H1 (cell line): ENCODE results near the gene ATP6V1G1. TPM values are rescaled to one million over a fixed set of nuclear protein-coding genes. Genes with fewer than 3 reads are reported as not detected.

ENCODE experiments used
- BCL11A ChIP-seq, 2 experiments: IDR thresholded peaks; one replicate each; pipeline ENCODE4 v1.6.1; 2011; ENCODE audit warnings: low read depth in 2 of 2, low read length in 2 of 2, mild to moderate bottlenecking in 2 of 2
- KDM1A ChIP-seq: fragments of 200-600, 300-600 bp; sonication (generic); IDR thresholded peaks from 2 replicates; pipeline ENCODE4 v1.7.1; 2016; ENCODE audit warnings: mild to moderate bottlenecking, low read length, borderline replicate concordance
- NRF1 ChIP-seq: IDR thresholded peaks from 2 replicates; pipeline ENCODE4 v1.6.1; 2011; ENCODE audit warnings: mild to moderate bottlenecking, low read depth, low read length, improper control_type of control experiment
- SP1 ChIP-seq: IDR thresholded peaks from 2 replicates; pipeline ENCODE4 v1.6.1; 2011; ENCODE audit warnings: low read depth, low read length
- polyA plus RNA-seq, 7 experiments: library from polyadenylated mRNA; depleted of rRNA in 3 of 7; stranded (reverse) in 5 of 7; unstranded in 2 of 7; fragments of >200 nt in 5 of 7; fragments of 200-250 nt in 2 of 7; gene quantifications; 1 replicate in 5 of 7; 2 replicates in 1 of 7; 4 replicates in 1 of 7; pipeline versions ENCODE4 v1.2.1 to v1.2.3, GENCODE V29; 2011 to 2013; ENCODE audit warnings: missing spikeins in 2 of 7, mixed read lengths in 2 of 7
- total RNA-seq: library from RNA; stranded (reverse); fragmentation: NEBNext Ultra II Directional; extraction: Animal tissue kit (Norgen Biotek cat#: 25700); gene quantifications from 2 replicates; pipeline ENCODE4 v1.2.1, GENCODE V29; 2021

Gene ATP6V1G1
- total and polyA plus RNA-seq, 2 of the 8 experiments (the other 6 are each of a cell fraction or from before 2014, with no cell fraction given), result 112 to 124 TPM

DNA sequence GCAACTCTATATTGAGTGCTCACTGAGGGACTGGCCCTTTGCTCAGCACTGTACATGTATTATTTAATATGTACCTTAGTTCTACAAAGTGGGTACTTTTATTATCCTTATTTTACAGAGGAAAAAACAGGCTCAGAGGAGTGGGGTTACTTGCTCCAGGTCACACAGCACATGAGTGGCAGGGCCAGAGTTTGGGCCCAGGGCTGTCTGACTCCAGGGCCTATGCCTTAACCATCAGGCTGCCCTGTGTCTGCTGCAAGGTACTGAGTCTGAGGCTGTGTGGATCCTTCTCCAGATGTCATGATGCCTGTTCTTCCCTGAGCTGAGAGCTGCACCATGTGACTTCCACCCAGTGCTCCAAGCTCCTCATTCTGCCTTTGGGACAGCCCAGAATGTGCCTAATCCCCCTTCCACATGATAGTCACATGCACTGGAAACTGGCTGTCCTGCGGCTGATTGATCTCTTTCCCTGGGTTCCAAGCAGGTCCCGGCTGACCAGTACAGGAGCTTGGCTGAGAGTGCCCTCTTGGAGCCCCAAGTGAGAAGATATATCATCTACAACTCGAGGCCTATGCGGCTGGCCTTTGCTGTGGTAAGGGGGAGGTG, 38.9 kb downstream of the ATP6V1G1 start (continued):
- TF ChIP-seq SP1, result no peak
- no peak for TF ChIP-seq KDM1A
- no peak for TF ChIP-seq NRF1
- TF ChIP-seq BCL11A (IDR thresholded peaks at IDR 0.05; ENCODE audit: low read depth in 2 of 2, low read length in 2 of 2), result no peak
- TF ChIP-seq, all 59 proteins: peak for 0
